OCI-LY3 (cell line): ENCODE measurements around the gene TUNAR.

Experiments used
- H2AFZ ChIP-seq: fragments of 200-600, 300-600 bp; shearing (Covaris generic); 2 replicates; pipeline ENCODE4 v1.6.0; 2014; ENCODE audit warnings: antibody characterized with exemption, low read depth, low read length
- H3K27ac ChIP-seq: fragments of 200-600, 300-600 bp; sonication (generic); 2 replicates; pipeline ENCODE4 v1.5.1; 2014; ENCODE audit warnings: mild to moderate bottlenecking, low read length, moderate library complexity, mixed read lengths
- H3K27me3 ChIP-seq: fragments of 200-600, 300-600 bp; sonication (generic); 2 replicates; pipeline ENCODE4 v1.6.1; 2014; ENCODE audit warnings: low read depth, low read length, mixed read lengths
- H3K36me3 ChIP-seq: fragments of 200-600, 300-600 bp; sonication (generic); replicated peaks from 2 replicates; pipeline ENCODE3; 2014; ENCODE audit warnings: low read depth, low read length, mixed read lengths
- H3K4me1 ChIP-seq: fragments of 300-600, 200-600 bp; sonication (generic); 2 replicates; pipeline ENCODE4 v1.6.1; 2014; ENCODE audit warnings: low read length, mixed read lengths
- H3K4me2 ChIP-seq: fragments of 200-600, 300-600 bp; sonication (generic); 2 replicates; pipeline ENCODE4 v1.6.1; 2014; ENCODE audit warnings: low read length, mixed read lengths
- H3K4me3 ChIP-seq: fragments of 300-600, 200-600 bp; sonication (generic); 2 replicates; pipeline ENCODE4 v1.5.1; 2014; ENCODE audit warnings: antibody characterized with exemption, mild to moderate bottlenecking, low read length, moderate library complexity
- H3K79me2 ChIP-seq: fragments of 300-600, 200-600 bp; shearing (Covaris generic); 2 replicates; pipeline ENCODE4 v1.6.1; 2014; ENCODE audit warnings: mild to moderate bottlenecking, low read length, mixed read lengths
- H3K9ac ChIP-seq: fragments of 300-600, 200-600 bp; shearing (Covaris generic); 2 replicates; pipeline ENCODE4 v1.6.0; 2014; ENCODE audit warnings: mild to moderate bottlenecking, low read length, moderate library complexity
- H3K9me3 ChIP-seq: fragments of 200-600, 300-600 bp; shearing (Covaris generic); 2 replicates; pipeline ENCODE4 v1.6.1; 2014; ENCODE audit warnings: low read length, mixed read lengths; ENCODE audit not compliant: insufficient read depth
- H4K20me1 ChIP-seq: fragments of 200-600, 300-600 bp; sonication (generic); 2 replicates; pipeline ENCODE4 v1.6.1; 2016; ENCODE audit warnings: low read length, mixed read lengths; ENCODE audit not compliant: insufficient read depth
- CTCF ChIP-seq: fragments of 200-600, 300-600 bp; sonication (generic); IDR thresholded peaks from 2 replicates; pipeline ENCODE4 v1.5.1; 2014; ENCODE audit warnings: antibody characterized with exemption, low read length, low read depth
- EZH2phosphoT487 ChIP-seq: fragments of 200-600 bp; shearing (Covaris generic); IDR thresholded peaks from 2 replicates; pipeline ENCODE4 v1.6.1; 2018; ENCODE audit warnings: antibody characterized with exemption, mixed run types, low read depth

The TUNAR gene

GRCh38 chr14:95869776-95870175, 6.9 kb upstream of the TUNAR start:
- H3K36me3 ChIP-seq, result no peaks in the 10 kb centered on the region
- no peak overlapping the region for H2AFZ ChIP-seq
- H3K27me3 ChIP-seq, result peaks cover 33% of the 10 kb centered on the region
- H3K27ac ChIP-seq, result no peak overlapping the region
- no peaks in the 10 kb centered on the region for H4K20me1 ChIP-seq
- H3K79me2 ChIP-seq, result no peaks in the 10 kb centered on the region
- no peak overlapping the region for H3K4me3 ChIP-seq
- H3K4me1 ChIP-seq, result no peaks in the 10 kb centered on the region
- no peak overlapping the region for H3K4me2 ChIP-seq
- TF ChIP-seq EZH2phosphoT487 (no peak), CTCF (no peak)
- no peak overlapping the region for H3K9ac ChIP-seq
- no peaks in the 10 kb centered on the region for H3K9me3 ChIP-seq

- Histone ChIP-seq H3K4me2 (no peak overlapping the region), H3K27ac (no peak overlapping the region), H2AFZ (no peak overlapping the region), H3K9me3 (no peaks in the 10 kb centered on the region), H4K20me1 (no peaks in the 10 kb centered on the region), H3K9ac (no peak overlapping the region), H3K79me2 (no peaks in the 10 kb centered on the region), H3K4me3 (no peak overlapping the region), H3K27me3 (peaks cover 31% of the 10 kb centered on the region), H3K36me3 (no peaks in the 10 kb centered on the region), H3K4me1 (no peaks in the 10 kb centered on the region)
- no peak for TF ChIP-seq EZH2phosphoT487
- TF ChIP-seq CTCF, result no peak
These were observed 5.9 kb upstream of the TUNAR start for GRCh38 chr14:95870772-95871171.

- H3K4me1 ChIP-seq, result no peaks in the 10 kb centered on the region
- H3K79me2 ChIP-seq, result no peaks in the 10 kb centered on the region
- peaks cover 23% of the 10 kb centered on the region for H3K27me3 ChIP-seq
- no peaks in the 10 kb centered on the region for H4K20me1 ChIP-seq
- H2AFZ ChIP-seq, result no peak overlapping the region
- no peak for TF ChIP-seq EZH2phosphoT487
- TF ChIP-seq CTCF, result no peak
- no peaks in the 10 kb centered on the region for H3K9me3 ChIP-seq
- no peaks in the 10 kb centered on the region for H3K36me3 ChIP-seq
- H3K4me2 ChIP-seq, result no peak overlapping the region
- no peak overlapping the region for H3K4me3 ChIP-seq
- no peak overlapping the region for H3K27ac ChIP-seq
- no peak overlapping the region for H3K9ac ChIP-seq
These were observed 5.1 kb upstream of the TUNAR start for GRCh38 chr14:95871531-95871930.

- no peak for TF ChIP-seq EZH2phosphoT487
- H3K4me2 ChIP-seq, result no peak overlapping the region
- H4K20me1 ChIP-seq, result no peaks in the 10 kb centered on the region
- H3K36me3 ChIP-seq, result no peaks in the 10 kb centered on the region
- H3K27ac ChIP-seq, result no peak overlapping the region
- H3K4me1 ChIP-seq, result no peaks in the 10 kb centered on the region
- no peak overlapping the region for H2AFZ ChIP-seq
- H3K27me3 ChIP-seq, result peaks cover 11% of the 10 kb centered on the region; the same call in 1 of the 2 replicates
- H3K9me3 ChIP-seq, result no peaks in the 10 kb centered on the region
- no peak overlapping the region for H3K9ac ChIP-seq
- H3K79me2 ChIP-seq, result no peaks in the 10 kb centered on the region
- no peak overlapping the region for H3K4me3 ChIP-seq
These were observed 3.9 kb upstream of the TUNAR start for GRCh38 chr14:95872777-95873176.
